SU-DHL-6 (cell line): ENCODE results near the gene PUS10.

Experiments
- CTCF ChIP-seq: fragments of 200-600 bp; sonication (generic); IDR thresholded peaks from one replicate; pipeline ENCODE4 v1.5.1; 2017; ENCODE audit warnings: antibody characterized with exemption, mild to moderate bottlenecking, low read length, moderate library complexity; ENCODE audit not compliant: insufficient read depth, poor library complexity, severe bottlenecking
- EZH2phosphoT487 ChIP-seq: fragments of 200-600 bp; sonication (generic), shearing (Covaris generic); conservative IDR thresholded peaks from 2 replicates; pipeline ENCODE4 v1.6.1; 2018; ENCODE audit warnings: mild to moderate bottlenecking, antibody characterized with exemption, low read length, moderate library complexity, mixed read lengths

DNA sequence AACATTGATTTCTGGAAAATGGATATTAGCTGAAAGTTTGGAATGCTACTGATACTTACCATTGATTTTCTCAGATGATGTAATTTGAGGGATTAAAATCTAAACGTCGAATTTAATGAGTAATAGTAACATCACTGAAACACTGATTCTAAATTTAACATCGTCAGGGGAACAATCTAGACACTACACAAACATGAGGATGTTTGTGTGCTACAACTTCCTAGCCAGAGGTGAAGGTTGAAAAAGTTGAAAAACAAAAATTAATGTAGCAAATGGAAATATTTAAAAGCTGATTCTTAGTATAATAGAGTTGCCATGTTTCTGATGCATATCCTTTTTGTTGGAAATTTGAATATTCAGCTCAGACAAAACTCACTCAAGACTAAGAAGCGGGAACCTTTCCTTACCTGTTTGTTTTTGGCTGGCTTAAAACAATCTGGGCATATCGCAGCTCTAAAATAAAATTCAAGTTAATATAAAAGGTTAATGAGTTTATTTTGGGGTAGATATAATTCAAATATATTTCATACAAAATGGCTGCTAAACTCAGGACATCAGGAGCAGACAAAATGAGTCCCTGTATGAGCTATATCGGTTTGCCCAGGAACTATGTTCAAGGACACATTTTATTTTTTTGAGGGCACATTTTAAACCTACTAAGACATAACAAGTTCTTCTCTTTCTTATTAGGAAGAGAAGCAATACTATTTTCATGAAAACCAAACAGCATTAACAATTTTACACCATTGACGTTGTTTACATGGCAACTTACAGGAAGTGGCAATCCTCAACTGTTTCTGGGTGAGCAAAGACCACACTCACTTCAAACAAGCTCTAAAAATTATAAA, 53.2 kb downstream of the PUS10 start:
- TF ChIP-seq CTCF (no peak), EZH2phosphoT487 (no peak)
